Measurements from ENCODE around the gene ATP1A3.

DNA sequence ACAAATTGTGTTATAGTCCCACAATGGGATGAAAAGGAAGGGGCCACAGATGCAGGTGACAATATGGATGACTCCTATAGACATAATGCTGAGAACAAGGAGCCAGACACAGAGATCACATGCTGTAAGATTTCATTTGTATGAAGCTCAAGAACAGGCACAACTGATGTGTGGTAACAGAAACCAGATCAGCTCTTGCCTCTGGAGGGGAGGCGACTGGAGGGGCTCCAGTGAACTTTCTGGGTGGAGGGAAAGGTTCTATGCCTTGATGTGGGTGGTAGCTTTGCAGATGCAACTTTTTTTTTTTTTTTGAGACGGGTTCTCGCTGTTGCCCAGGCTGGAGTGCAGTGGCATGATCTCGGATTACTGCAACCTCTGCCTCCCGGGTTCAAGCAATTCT is 28.9 kb downstream of the ATP1A3 start:
- TF ChIP-seq, protein P1, sequence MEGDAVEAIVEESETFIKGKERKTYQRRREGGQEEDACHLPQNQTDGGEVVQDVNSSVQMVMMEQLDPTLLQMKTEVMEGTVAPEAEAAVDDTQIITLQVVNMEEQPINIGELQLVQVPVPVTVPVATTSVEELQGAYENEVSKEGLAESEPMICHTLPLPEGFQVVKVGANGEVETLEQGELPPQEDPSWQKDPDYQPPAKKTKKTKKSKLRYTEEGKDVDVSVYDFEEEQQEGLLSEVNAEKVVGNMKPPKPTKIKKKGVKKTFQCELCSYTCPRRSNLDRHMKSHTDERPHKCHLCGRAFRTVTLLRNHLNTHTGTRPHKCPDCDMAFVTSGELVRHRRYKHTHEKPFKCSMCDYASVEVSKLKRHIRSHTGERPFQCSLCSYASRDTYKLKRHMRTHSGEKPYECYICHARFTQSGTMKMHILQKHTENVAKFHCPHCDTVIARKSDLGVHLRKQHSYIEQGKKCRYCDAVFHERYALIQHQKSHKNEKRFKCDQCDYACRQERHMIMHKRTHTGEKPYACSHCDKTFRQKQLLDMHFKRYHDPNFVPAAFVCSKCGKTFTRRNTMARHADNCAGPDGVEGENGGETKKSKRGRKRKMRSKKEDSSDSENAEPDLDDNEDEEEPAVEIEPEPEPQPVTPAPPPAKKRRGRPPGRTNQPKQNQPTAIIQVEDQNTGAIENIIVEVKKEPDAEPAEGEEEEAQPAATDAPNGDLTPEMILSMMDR (IDR thresholded peaks at IDR 0.05), result no peak
- no peak for TF ChIP-seq POLR2A (IDR thresholded peaks at IDR 0.05)

All from thyroid gland (tissue), 4 donors.